Head of caudate nucleus (tissue), 42 donors: ENCODE data around the gene NRXN2.
A peak's percentile ranks its signal among the peaks of the same experiment; 100 is the strongest.

Experiments used
- DNase-seq, 42 donors: peaks; one replicate each; pipeline versions ENCODE4 v3.0.0 to v3.0.0-alpha.2; 2020 to 2021; ENCODE audit warnings: mixed read lengths in 7 of 42
- intact Hi-C: fragments of 100-400 bp; cut with DNase I; formaldehyde crosslinking; loops from one replicate; pipeline ENCODE4 v1.15.0; 2022

The NRXN2 gene

DNA sequence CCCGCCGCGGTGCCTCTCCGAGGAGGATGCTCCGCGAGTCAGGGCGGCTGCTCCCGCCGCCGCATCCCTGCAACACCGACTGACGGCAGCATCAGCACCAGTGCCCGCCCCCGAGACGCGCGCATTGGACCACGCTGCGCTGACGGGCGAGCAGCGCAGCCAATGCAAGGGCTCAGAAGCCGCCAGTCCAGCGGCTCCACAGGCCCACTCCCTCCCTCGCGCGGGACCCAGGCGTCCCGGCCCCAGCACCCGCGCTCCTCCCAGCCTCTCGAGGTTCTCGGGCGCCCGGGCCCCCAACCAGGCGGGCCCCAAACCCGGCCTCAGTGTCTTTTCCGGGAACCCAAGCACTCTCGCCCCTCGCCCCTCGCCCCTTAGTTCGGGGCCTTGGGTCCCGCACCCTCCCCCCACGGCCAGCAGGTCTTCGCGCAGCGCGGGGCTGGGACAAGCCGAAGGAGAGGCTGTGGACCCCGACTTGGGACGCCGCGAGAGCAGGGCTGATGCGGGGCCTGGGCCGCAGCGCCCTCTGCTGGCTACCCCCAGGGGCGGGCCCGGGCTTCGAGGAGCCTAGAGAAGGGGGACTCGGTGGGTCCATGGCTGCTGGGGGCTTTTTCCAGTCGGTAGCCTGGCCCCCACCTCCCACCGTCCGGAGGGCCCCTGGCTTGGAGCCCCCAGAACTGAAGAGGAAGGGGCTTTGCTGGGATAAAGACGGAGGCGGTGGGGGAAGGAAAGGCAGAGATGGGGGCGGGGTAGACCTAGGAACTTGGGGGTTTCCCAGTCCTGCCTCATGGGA lies at the start of gene NRXN2:
TSS of gene NRXN2 (minus strand) at position 81 of the 790 bp plus-strand sequence. CDS start 9,498 bp downstream, outside the sequence.
- intact Hi-C loops, result loop anchor here (10.0 kb wide), 1 partner anchor 69 kb away; no protein-coding TSS in a partner anchor
- peak; percentile 86 to 98 (median 96) for DNase-seq

DNA sequence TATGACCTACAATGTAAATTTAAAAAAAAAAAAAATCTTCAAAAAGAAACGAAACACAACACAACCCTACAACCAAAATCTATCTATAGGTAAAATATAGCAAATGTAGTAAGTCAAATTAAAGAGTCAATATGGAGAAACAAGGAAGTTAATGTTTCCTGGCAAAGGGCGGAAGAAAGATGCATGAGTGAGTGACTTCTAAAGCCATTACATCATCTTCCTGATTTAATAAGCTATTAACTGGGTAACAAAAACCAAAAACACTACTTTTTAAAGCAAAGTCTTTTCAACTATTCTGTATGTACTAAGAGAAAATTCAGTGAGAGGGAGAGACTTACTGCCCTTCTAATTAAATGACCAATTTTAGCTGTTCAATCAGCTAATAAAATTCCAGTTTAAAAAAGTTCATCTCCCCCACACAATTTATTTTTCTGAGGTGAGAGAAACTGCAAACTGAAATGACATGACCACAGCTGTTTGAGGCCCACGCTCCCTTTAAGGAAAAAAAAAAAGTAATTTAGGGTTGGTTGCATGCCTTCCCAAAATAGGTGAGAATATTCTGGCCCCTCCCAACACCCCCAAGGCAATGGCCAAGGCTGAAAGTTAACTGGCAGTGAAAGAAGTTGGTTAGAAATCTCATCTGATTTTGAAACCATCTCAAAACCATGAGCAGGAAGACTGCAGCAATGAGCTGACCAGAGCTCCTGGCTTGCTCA lies 49.5 kb upstream of the NRXN2 start:
- intact Hi-C loops, result no loop called here
- DNase-seq, result no peak

DNA sequence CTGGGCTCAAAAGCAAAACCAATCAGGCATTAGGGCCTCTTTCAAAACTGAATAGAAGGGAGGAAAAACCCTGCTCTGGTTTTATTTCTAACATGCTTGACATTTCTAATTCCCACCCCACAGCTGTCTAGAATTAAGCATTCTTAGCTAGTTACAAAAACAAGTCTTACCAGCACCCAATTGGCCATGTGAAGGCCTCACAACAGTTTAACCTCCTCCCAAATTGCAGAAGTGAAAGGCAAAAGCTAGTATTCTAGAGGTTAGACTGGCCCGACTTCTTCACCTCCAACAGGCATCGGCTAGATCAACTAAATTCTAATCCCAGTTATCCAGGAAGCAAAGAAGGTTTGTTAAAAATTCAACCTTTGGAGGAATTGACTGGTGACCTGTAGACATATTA lies 48.9 kb upstream of the NRXN2 start:
- no peak for DNase-seq
- intact Hi-C loops, result no loop called here

DNA sequence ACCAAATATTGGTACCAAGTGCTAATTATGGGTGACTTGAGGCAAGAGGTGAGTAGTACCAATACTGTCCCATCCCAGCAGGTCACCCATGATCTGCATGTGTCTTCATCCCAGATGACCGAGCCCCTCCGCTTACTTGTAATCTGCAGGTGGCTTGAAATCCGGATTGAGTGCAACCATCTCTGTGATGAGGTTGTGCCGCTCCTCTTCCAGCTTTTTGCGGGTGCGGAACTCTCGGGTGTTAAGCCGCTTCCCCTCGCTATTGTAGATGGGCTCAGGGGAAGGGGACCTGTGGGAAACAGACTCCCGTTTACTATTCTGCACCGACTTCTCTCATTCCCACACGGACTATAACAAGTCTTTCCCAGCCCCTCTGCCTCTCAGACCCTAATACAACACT lies 47.1 kb upstream of the NRXN2 start:
- peak in 3 of 42 donors; percentile 5 to 10 (median 9) for DNase-seq
- intact Hi-C loops, result no loop called here

DNA sequence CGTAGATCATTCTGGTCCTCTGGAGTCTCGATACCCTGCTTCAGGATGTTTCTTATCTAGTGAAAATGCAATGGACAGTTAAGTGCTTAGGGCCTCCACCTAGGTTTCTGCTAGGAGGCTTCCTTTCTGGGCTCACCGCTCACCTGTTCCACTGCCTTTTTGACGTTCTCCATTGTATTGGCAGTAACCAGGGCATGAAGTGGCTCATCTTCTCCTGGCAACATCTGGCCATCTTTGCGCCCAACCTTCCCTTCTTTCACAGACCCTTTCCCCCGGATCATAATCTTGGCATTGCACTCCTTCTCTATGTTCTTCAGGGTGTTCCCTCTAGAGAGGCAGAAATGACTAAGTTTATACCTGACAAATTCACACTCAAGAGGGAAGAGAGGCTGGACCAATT lies 46.3 kb upstream of the NRXN2 start:
- no peak for DNase-seq
- intact Hi-C loops, result no loop called here

DNA sequence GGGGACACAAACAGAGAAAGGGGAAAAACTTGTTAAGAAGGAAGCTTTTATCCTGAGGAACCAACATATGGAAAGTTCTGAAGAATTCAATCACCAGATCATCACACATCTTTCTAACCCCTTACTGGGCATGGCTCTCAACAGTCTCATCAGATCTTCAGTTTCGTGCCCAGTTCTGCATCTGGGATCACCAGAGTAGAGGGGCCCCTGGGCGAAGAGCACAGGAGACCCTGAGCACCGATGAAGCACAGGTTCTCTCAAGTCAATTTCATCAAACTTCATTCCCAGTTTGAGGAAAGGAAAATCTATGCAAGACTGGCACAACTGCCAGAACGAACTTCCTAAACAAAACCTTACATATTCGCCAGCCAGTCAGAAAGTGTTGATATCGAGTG lies 45.3 kb upstream of the NRXN2 start:
- intact Hi-C loops, result no loop called here
- peak in 1 of 42 donors; percentile 15 for DNase-seq

DNA sequence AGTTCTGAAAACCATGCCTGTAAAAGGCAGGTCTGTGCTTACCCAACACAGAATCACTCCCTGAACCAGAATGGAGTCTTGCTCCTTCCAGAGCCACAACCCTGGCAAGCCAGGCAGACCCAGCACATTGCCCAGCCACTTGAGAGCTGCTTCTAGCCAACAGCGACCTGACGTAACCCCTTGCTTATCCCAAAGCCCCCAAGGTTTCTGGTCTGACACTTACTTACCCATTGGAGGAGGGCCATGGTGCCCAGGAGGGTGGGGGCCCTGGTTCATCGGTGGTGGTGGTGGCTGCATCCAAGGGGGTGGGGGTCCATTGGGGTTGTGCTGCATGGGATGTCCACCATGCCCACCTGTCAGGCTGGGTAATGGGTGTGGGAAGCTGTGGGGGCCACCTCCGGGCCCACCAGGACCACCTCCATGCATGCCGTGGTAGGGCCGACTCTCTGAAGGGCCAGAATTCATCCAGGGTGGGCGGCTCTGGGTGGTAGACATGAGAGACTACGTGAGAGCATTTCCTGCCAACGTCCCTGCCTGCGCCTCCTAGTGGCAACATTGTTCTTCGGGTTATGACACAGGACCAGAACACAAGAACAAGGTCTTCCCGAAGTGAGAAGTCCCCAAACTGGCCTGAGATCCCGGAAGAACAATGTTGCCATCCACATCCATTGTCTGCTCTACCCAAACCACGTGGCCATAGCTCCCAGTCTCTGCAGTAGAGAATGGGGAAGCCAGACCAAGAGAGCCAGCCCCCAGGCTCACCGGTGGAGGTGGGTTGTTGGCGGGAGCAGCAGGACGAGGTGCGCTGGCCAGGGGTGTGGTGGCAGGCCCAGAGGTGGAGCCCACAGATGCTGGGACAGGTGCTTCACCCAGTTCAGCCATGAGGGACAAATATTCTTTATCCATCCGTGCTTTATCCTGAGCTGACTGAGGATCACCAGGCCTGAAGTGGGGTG lies 44.6 kb upstream of the NRXN2 start:
- DNase-seq, result peak in 39 of 42 donors; percentile 18 to 86 (median 72)
- intact Hi-C loops, result no loop called here

DNA sequence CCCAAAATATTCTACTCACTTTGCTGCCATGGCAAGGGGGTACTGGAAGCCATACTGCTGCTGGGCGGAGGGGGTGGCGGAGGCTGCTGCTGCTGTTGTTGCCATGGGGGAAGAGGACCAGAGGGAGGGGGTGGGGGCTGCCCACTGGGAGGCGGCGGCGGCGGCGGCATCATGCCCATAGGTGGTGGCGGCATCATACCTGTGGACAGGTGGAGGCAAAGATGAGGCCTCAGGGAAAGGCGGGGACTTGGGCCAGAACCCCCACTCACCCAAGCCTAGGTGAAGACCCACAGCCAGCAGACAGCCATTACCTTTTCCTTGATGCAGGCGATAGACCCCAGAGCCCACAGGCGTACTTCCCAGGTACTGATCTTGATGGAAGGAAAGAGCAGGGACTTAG lies 43.9 kb upstream of the NRXN2 start:
- intact Hi-C loops, result no loop called here
- peak in 4 of 42 donors; percentile 1 to 28 (median 16) for DNase-seq

DNA sequence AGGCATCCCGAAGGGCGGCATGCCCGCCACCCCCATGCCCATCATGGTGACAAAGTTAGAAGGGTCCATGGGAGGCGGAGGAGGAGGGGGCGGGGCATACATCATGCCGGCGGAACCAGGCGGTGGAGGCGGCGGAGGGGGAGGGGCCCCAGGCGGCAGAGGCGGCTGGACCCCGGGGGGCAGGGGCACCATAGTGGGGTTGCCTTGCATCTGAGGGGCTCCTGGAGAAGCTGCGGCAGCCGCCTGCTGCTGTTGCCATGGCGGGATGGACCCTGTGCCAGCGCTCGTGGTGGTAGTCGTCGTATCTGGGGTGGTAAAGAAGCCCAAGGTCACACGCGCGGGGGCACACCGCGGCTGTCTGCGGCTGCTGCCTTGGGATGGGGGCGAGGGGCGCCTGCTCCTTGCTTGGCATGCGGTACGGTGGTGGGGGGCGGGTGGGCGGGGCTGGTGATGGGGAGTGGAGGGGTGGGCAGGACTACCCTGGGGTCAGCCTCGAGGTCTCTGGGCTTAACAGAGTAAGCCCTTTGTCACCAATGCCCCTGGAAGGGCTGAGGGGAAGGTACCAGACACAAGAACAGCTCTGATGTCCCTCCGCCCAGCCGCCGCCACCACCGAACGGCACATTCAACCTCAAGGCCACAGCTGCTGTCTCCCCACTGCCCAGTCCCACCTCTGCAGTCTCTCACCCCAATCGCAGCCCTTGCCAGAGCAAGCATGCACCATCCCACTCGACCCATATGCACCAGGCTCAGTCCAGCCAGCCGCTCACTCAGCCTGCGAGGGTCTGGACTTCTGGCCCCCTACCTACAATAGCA lies 43.1 kb upstream of the NRXN2 start:
- intact Hi-C loops, result no loop called here
- peak in 6 of 42 donors; percentile 2 to 34 (median 28) for DNase-seq

DNA sequence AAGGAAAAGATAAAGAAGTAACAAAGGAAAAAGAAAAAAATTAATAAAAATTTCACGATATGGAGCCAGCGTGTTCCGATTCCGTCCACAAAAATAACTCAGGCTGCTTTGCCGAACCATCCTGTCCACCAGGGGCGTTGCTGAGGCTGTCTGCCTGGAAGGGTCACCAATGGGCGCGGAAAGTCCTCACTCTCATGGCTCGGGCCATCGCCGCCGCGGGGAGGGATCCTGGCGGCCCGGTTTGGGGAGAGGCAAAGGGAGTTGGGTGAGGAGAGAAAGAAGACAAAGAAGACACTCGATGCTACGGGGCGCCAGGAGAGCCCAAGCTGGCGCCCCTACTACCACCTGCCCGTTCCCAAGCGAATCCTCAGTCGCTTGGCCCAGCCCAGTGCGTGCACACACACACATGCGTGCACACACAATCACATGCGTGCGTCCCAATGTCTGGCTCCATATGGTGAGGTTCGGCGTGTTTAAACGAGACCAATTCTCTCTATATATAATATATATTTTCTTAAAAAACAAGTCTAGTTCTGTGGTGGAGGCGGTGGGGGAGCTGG lies 42.4 kb upstream of the NRXN2 start:
- intact Hi-C loops, result no loop called here
- peak in 4 of 42 donors; percentile 29 to 48 (median 38) for DNase-seq

DNA sequence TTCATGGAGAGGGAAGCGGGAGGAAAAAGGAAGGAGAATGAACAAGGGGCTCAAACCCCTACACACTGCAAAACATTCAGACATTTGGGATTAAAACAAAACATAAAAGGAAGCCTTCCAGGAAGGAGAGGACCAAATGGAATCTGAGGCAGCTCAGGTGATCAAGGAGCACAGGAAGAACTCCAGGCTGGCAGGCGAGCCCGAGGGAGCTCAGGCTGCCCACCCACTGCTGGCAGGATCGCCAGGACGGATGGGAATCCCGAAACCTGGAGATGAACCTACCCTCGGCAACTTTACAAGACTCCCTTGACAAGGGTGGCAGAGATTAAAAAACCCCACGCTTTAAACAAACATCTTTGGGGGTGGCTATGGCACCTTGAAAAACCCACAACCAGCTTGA lies 41.8 kb upstream of the NRXN2 start:
- peak in 4 of 42 donors; percentile 15 to 32 (median 22) for DNase-seq
- intact Hi-C loops, result no loop called here

DNA sequence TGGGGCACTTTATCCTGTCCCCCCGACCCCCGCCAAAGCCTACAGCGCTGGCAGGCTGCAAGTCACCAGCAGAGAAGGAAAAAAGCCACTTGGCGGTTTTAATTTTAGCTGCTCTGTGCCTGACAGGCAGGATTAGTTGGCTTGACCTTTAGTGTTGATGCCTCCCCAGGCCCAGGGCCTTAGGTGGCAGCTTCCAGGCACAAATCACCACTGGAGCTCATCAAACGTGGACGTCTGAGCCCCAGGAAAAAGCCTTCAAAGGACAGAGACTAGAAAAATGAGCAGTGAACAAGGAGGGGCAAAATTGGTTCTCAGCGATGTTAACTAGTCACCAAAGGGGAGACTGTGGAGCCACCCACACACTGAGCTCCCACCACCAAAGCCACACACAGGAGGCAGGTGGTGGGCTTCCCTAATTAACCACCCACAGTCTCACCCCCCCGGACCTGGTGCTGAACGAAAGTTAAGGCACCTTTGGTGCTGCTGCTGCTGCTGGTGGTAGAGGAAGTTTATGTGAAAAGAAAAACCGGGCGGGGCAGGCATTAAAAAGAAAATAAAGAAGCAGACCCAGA lies 41.1 kb upstream of the NRXN2 start:
- intact Hi-C loops, result no loop called here
- DNase-seq, result peak in 6 of 42 donors; percentile 6 to 36 (median 30)

DNA sequence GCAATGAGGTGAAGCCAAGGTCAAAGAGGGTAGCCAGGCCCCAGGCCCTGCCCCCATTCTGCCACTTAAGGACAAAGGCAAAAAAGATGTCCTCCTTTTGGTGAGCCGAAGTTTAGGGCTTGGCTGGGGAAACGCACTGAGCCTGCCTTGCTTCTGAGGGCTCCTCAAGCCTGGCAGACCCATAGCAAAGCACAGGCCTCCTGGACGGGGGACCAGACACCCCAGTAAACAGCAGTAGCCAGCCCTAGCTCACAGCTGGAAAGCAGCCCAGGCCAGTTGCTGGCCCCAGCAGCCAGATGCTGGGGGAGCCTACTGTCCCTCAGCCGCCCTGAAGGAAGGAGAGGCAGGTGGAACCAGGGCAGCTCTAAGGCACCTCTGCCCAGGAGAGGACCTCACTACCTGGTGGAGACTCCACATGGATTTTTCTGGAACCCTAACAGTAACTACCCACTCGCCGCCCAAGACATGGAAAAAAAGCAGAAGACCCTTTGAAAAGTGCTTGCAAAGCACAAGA lies 40.6 kb upstream of the NRXN2 start:
- peak in 7 of 42 donors; percentile 17 to 60 (median 32) for DNase-seq

DNA sequence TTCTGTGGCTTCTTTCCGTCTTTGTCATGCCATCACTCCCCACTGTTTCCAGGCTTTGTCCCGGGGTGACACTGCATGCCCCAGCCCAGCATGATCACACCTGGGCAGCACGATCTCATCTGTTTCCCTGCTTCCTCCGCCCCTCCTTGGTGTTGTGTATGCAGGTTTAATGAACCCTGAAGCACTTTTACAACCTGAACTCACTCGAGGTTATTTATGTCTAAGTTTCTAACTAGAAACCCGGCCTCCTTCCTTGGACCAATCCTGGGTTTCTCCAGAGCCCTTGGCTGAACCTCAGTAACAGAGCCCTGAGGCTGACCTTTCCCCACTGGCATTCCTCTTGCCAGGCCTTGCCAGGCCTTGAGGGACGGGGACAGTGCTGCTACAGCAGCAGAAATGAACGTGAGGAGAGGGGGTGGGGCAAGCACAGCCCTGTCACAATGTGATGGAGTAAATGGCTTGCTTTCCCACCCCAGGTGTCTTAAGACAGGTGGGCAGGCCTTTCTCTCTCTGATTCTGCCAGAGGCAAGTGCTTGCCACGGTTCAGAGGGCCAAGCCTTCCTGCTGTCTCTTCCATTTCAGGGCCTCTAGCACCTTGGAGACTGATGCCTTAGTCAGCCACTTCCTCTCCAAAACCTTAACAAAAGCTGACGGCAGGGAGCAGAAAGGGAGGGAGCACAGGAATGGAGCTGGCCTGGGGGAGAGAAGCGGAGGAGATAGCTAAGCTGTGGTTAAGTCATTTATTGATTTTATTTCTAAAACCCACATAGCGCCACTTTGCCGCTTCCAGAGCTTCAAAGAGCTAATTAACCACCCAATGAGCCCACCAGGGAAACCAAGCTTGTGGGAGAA lies 39.9 kb upstream of the NRXN2 start:
- intact Hi-C loops, result no loop called here
- peak in 29 of 42 donors; percentile 8 to 88 (median 62) for DNase-seq

More for the DNA sequence above, 40.6 kb upstream of the NRXN2 start:
- intact Hi-C loops, result no loop called here

DNA sequence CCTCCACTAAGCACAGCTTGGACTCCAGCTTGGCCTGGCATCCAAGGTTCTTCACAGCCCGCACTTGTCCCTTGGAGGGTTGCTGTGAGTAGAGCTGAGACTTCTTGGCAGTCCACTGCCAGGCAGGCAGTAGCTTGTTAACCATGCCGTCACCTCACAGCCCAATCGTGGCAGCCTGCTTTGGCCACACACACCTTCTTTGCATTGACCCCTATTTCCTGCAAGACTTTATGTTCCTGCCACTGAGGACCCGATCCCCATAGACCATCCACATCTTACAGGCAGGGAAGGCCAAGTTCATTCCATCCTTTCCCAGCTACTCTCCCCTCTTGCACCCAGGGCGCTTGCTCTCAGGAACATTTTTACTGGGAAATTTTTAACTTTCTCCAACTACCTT lies 39.3 kb upstream of the NRXN2 start:
- peak in 13 of 42 donors; percentile 28 to 67 (median 48) for DNase-seq
- intact Hi-C loops, result no loop called here

DNA sequence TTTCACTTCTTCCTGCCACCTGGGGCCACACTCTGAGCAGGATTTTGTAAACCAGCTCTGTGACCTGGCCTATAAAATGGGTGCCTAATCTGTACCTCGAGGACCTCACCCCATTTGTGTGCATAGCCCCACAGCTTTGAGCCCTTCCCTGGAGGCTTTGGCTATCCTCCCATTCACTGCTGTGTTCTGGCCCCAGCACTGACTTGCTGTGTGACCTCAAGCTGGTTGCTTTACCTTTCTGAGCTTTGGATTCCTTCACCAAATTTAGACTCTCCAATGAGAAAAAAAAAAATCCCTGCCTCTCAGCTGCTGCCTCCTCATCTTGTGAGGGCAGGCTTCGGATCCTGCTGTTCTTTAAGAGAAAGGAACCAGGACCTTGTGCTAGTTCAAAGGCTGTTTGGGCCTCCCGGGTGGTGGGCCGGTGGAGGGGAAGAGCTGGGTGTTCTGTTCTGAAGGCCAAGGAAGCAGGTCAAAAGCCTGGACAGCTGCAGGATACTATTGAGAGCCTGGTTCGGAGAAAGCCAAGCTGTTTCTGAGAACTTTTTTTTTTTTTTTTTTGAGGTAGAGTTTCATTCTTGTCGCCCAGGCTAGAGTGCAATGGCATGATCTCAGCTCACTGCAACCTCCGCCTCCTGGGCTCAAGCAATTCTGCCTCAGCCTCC lies 37.9 kb upstream of the NRXN2 start:
- intact Hi-C loops, result no loop called here
- peak in 8 of 42 donors; percentile 11 to 36 (median 26) for DNase-seq
